A673 (cell line): ENCODE measurements around the gene NSUN6. TPM values are rescaled to one million over a fixed set of nuclear protein-coding genes. Genes with fewer than 3 reads are reported as not detected.
A peak's percentile ranks its signal among the peaks of the same experiment; 100 is the strongest.

Experiments used
- BruUV-seq: library from RNA; stranded (reverse); fragments of 400-500 nt; replicated peaks from 2 replicates; lab custom pipeline; 2021; lab: Mats Ljungman, UMichigan
- CTCF ChIA-PET: fragments of 300-600 bp; sonication (Branson Sonifier 250); formaldehyde crosslinking; loops from one replicate; lab custom pipeline; 2022; ENCODE audit warnings: antibody characterized with exemption; lab: Charles Lee
- POLR2A ChIA-PET: fragments of 300-600 bp; sonication (Branson Sonifier 250); formaldehyde crosslinking; loops from one replicate; lab custom pipeline; 2022; ENCODE audit warnings: antibody characterized with exemption; ENCODE audit not compliant: low non-redundant PET; lab: Charles Lee
- DNase-seq: peaks from one replicate; pipeline ENCODE4 v3.0.0-alpha.2; 2015; ENCODE audit warnings: low spot score
- H3K27ac ChIP-seq: fragments of 200-600 bp; sonication (generic); 2 replicates; pipeline ENCODE4 v1.5.1; 2016; ENCODE audit warnings: mixed run types, low read depth, mild to moderate bottlenecking, mixed read lengths, antibody characterized with exemption, low read length; ENCODE audit not compliant: poor library complexity, severe bottlenecking
- H3K27me3 ChIP-seq: fragments of 200-600 bp; sonication (generic); replicated peaks from 2 replicates; pipeline ENCODE4 v1.6.1; 2017; ENCODE audit warnings: mixed run types, low read depth, mild to moderate bottlenecking, mixed read lengths, antibody characterized with exemption, low read length; ENCODE audit not compliant: insufficient read depth, poor library complexity
- H3K36me3 ChIP-seq: fragments of 200-600 bp; sonication (generic); 2 replicates; pipeline ENCODE4 v1.6.1; 2016; ENCODE audit warnings: mixed run types, mild to moderate bottlenecking, mixed read lengths, antibody characterized with exemption, low read length; ENCODE audit not compliant: insufficient read depth, poor library complexity, severe bottlenecking
- H3K4me1 ChIP-seq: fragments of 200-600 bp; sonication (generic); 2 replicates; pipeline ENCODE4 v1.6.1; 2017; ENCODE audit warnings: mixed run types, mild to moderate bottlenecking, mixed read lengths, antibody characterized with exemption, low read length; ENCODE audit not compliant: insufficient read depth, poor library complexity, severe bottlenecking
- H3K4me3 ChIP-seq: fragments of 200-600 bp; sonication (generic); 2 replicates; pipeline ENCODE4 v1.5.1; 2016; ENCODE audit warnings: low read depth, mixed run types, mild to moderate bottlenecking, mixed read lengths, low read length; ENCODE audit not compliant: poor library complexity, severe bottlenecking
- H3K9me3 ChIP-seq: fragments of 200-600 bp; sonication (generic); 2 replicates; pipeline ENCODE4 v1.6.1; 2016; ENCODE audit warnings: mixed run types, low read depth, mild to moderate bottlenecking, mixed read lengths, antibody characterized with exemption, low read length; ENCODE audit not compliant: poor library complexity, severe bottlenecking
- CTCF ChIP-seq: fragments of 300-800, 200-600 bp; sonication (generic); conservative IDR thresholded peaks from 2 replicates; pipeline ENCODE4 v1.5.1; 2017; ENCODE audit warnings: low read depth, mild to moderate bottlenecking, antibody characterized with exemption, low read length, moderate library complexity, mixed read lengths
- EZH2 ChIP-seq: fragments of 200-600 bp; sonication (generic); IDR thresholded peaks from 2 replicates; pipeline ENCODE4 v1.6.1; 2017; ENCODE audit warnings: borderline replicate concordance, low read depth, mild to moderate bottlenecking, mixed read lengths, antibody characterized with exemption, low read length; ENCODE audit not compliant: poor library complexity, severe bottlenecking
- intact Hi-C: fragments of 100-400 bp; cut with micrococcal nuclease; formaldehyde crosslinking; loops from one replicate; pipeline ENCODE4 v1.10.0; 2022; ENCODE audit not compliant: unreplicated experiment
- total RNA-seq: library from RNA; stranded (reverse); gene quantifications from 2 replicates; pipeline ENCODE4 v1.2.3, GENCODE V29; 2021

Gene NSUN6
- total RNA-seq, 1 experiment from 2014 or later: 16.4 TPM

- Histone ChIP-seq H3K9me3 (no peaks in the 10 kb centered on the region), H3K4me1 (no peaks in the 10 kb centered on the region), H3K27ac (no peak overlapping the region), H3K4me3 (no peak overlapping the region), H3K36me3 (peaks cover 6% of the 10 kb centered on the region), H3K27me3 (no peaks in the 10 kb centered on the region)
- POLR2A ChIA-PET: no interaction called here
- TF ChIP-seq EZH2 (no peak), CTCF (no peak)
- CTCF ChIA-PET: no interaction called here
- BruUV-seq: no TSS peak
- intact Hi-C loops: no loop called here
- DNase-seq: no peak
Observed at GRCh38 chr10:18551473-18551872, 99.9 kb downstream of the NSUN6 start.

- no peaks in the 10 kb centered on the region for H3K4me1 ChIP-seq
- peaks cover 6% of the 10 kb centered on the region for H3K36me3 ChIP-seq
- intact Hi-C loops: no loop called here
- H3K9me3 ChIP-seq: no peaks in the 10 kb centered on the region
- POLR2A ChIA-PET: no interaction called here
- H3K4me3 ChIP-seq: no peak overlapping the region
- DNase-seq: no peak
- no TSS peak for BruUV-seq
- TF ChIP-seq CTCF (no peak), EZH2 (no peak)
- H3K27me3 ChIP-seq: no peaks in the 10 kb centered on the region
- no peak overlapping the region for H3K27ac ChIP-seq
- CTCF ChIA-PET: no interaction called here
Observed at GRCh38 chr10:18549105-18549504, 102.3 kb downstream of the NSUN6 start.

GRCh38 chr10:18545621-18546305 is 105.6 kb downstream of the NSUN6 start:
- BruUV-seq: no TSS peak
- no peaks in the 10 kb centered on the region for H3K4me1 ChIP-seq
- H3K9me3 ChIP-seq: no peaks in the 10 kb centered on the region
- CTCF ChIA-PET: no interaction called here
- H3K27ac ChIP-seq: no peak overlapping the region
- POLR2A ChIA-PET: no interaction called here
- H3K4me3 ChIP-seq: no peak overlapping the region
- H3K36me3 ChIP-seq: peaks cover 8% of the 10 kb centered on the region
- H3K27me3 ChIP-seq: no peaks in the 10 kb centered on the region
- no peak for TF ChIP-seq EZH2
- no peak for TF ChIP-seq CTCF
- peak; percentile 18 for DNase-seq
- intact Hi-C loops: no loop called here
